AG04450 (cell line): ENCODE measurements around the gene GPAT2. TPM values are rescaled to one million over a fixed set of nuclear protein-coding genes. Genes with fewer than 3 reads are reported as not detected.

Experiments used
- polyA plus RNA-seq: library from polyadenylated mRNA; depleted of rRNA; stranded (reverse); fragments of >200 nt; gene quantifications from 2 replicates; pipeline ENCODE4 v1.2.3, GENCODE V29; 2011; rRNA removed
- small RNA-seq: library from RNA; depleted of rRNA; stranded (forward); fragments of <200 nt; gene quantifications from one replicate; pipeline ENCODE3, GENCODE V24; 2012; ENCODE audit warnings: low read depth; ENCODE audit not compliant: insufficient read length

The GPAT2 gene
- polyA plus RNA-seq, 1 experiment = 0.10 TPM

Small RNA genes within 50 kb of the gene (small RNA-seq; reads per million reads assigned to genes)
- gene RN7SL210P = not detected

Other genes starting within 250 kb of the GPAT2 start
- 4.8 and 5.0 TPM in 2 replicates for gene ANKRD36C, start 43.1 kb downstream of the GPAT2 start, polyA plus RNA-seq
- not detected in 2 replicates for gene ADRA2B, start 81.7 kb upstream of the GPAT2 start, polyA plus RNA-seq
- not detected in 2 replicates for gene ASTL, start 103.6 kb upstream of the GPAT2 start, polyA plus RNA-seq
- gene DUSP2, start 110.5 kb upstream of the GPAT2 start, polyA plus RNA-seq = 0.94 and 1.0 TPM in 2 replicates
- gene STARD7, start 173.9 kb upstream of the GPAT2 start, polyA plus RNA-seq = 84.2 and 106 TPM in 2 replicates
- gene TMEM127, start 231.1 kb upstream of the GPAT2 start, polyA plus RNA-seq = 45.3 and 48.7 TPM in 2 replicates
- 65.2 and 77.0 TPM in 2 replicates for gene CIAO1, start 231.3 kb upstream of the GPAT2 start, polyA plus RNA-seq